Measurements from ENCODE around the gene CDC14A. TPM values are rescaled to one million over a fixed set of nuclear protein-coding genes. Genes with fewer than 3 reads are reported as not detected.

CDC14A gene
- total and polyA plus RNA-seq, 2 donors (not counting 3 experiments of a cell fraction or from before 2014, with no cell fraction given): 3.4 to 13.9 TPM

DNA sequence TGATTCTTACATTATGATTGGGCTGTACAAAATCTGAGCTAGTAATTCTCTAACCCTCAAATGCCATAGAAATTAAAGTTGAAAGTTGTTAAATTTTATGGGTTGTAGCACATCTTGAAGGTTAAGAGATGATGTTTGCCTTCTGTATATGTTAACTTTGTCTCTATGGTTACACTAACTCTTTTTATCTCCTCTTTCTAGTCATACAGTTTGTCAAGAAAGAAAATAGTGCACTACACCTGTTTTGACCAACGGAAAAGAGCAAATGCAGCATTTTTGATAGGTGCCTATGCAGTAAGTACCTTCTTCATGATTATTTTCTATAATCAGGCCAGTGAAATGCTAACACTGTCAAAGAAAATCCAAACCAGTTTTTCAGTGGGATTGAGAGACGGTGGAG lies 38.2 kb downstream of the CDC14A start:
- H2AFZ ChIP-seq (ENCODE audit: low read depth, low read length): no peak overlapping the region
- no peaks in the 10 kb centered on the region for H3K9me3 ChIP-seq (replicated peaks; ENCODE audit: control insufficient read depth, insufficient read depth, low read length)
- dilution Hi-C loops (cut with MboI; ENCODE audit: extremely low pct_ligation_motif_present, low sequenced_read_pairs): no loop called here
- peaks cover 14% of the 10 kb centered on the region for H3K4me1 ChIP-seq (ENCODE audit: control insufficient read depth, extremely low read depth, insufficient read depth, low read length)
- ChIA-PET CTCF (interaction anchor here (1.4 to 1.5 kb wide), 2 partner anchors 9 to 11 kb away, joined by 4 to 7 read pairs; no protein-coding TSS in a partner anchor), POLR2A (no interaction called here)
- TF ChIP-seq POLR2AphosphoS5 (IDR thresholded peaks at IDR 0.05; ENCODE audit: insufficient read depth, low read depth, low read length) (no peak), FOS (IDR thresholded peaks at IDR 0.05; ENCODE audit: borderline replicate concordance, insufficient read depth, low read length) (no peak), JUN (IDR thresholded peaks at IDR 0.05; ENCODE audit: borderline replicate concordance, insufficient read depth, insufficient read length, low read depth) (no peak), EZH2 (IDR thresholded peaks at IDR 0.05; ENCODE audit: borderline replicate concordance, low read depth, low read length, severe bottlenecking) (no peak), POLR2A (IDR thresholded peaks at IDR 0.05; ENCODE audit: low read depth, low read length) (no peak), GATA2 (IDR thresholded peaks at IDR 0.05; ENCODE audit: insufficient read depth, insufficient read length, low read depth, low read length) (no peak), MYC (IDR thresholded peaks at IDR 0.05; ENCODE audit: low read depth, low read length) (no peak)
- TF ChIP-seq, protein P1, sequence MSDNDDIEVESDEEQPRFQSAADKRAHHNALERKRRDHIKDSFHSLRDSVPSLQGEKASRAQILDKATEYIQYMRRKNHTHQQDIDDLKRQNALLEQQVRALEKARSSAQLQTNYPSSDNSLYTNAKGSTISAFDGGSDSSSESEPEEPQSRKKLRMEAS (IDR thresholded peaks at IDR 0.05; ENCODE audit: insufficient read depth, insufficient read length): no peak
- TF ChIP-seq, protein P2, sequence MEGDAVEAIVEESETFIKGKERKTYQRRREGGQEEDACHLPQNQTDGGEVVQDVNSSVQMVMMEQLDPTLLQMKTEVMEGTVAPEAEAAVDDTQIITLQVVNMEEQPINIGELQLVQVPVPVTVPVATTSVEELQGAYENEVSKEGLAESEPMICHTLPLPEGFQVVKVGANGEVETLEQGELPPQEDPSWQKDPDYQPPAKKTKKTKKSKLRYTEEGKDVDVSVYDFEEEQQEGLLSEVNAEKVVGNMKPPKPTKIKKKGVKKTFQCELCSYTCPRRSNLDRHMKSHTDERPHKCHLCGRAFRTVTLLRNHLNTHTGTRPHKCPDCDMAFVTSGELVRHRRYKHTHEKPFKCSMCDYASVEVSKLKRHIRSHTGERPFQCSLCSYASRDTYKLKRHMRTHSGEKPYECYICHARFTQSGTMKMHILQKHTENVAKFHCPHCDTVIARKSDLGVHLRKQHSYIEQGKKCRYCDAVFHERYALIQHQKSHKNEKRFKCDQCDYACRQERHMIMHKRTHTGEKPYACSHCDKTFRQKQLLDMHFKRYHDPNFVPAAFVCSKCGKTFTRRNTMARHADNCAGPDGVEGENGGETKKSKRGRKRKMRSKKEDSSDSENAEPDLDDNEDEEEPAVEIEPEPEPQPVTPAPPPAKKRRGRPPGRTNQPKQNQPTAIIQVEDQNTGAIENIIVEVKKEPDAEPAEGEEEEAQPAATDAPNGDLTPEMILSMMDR (IDR thresholded peaks at IDR 0.05; ENCODE audit: extremely low read depth in 1 of 2, insufficient read depth in 1 of 2, low read depth in 1 of 2, low read length in 2 of 2): no peak
- H3K36me3 ChIP-seq (ENCODE audit: control insufficient read depth in 2 of 2, extremely low read depth in 1 of 2, insufficient read depth in 2 of 2, low read length in 2 of 2): peaks cover 6% of the 10 kb centered on the region in 2 experiments
- no peak overlapping the region for H3K4me3 ChIP-seq (replicated peaks in 1 of 3; ENCODE audit: insufficient read depth in 1 of 3, low read depth in 1 of 3, low read length in 3 of 3)
- H3K9me1 ChIP-seq (replicated peaks; ENCODE audit: control insufficient read depth, extremely low read depth, insufficient read depth, low read length): no peaks in the 10 kb centered on the region
- no peak for DNase-seq (ENCODE audit: low read depth, low spot score)
- intact Hi-C loops (cut with micrococcal nuclease): no loop called here
- H3K4me2 ChIP-seq (ENCODE audit: insufficient read depth, low read length): no peak overlapping the region
- no peaks in the 10 kb centered on the region for H3K79me2 ChIP-seq (ENCODE audit: control insufficient read depth, insufficient read depth, low read length)
- FAIRE-seq: no peak
- no peak overlapping the region for H3K27ac ChIP-seq (ENCODE audit: insufficient read depth, low read depth, low read length)
- no peaks in the 10 kb centered on the region for H3K27me3 ChIP-seq (ENCODE audit: control insufficient read depth in 2 of 2, insufficient read depth in 2 of 2, low read length in 2 of 2)
- BruUV-seq (replicated peaks): no TSS peak
- no peaks in the 10 kb centered on the region for H4K20me1 ChIP-seq (replicated peaks; ENCODE audit: control insufficient read depth, extremely low read depth, insufficient read depth, low read length)
- H3K9ac ChIP-seq (replicated peaks; ENCODE audit: extremely low read depth, insufficient read depth, low read length): no peak overlapping the region

Data from endothelial cell of umbilical vein (primary cell).